ENCODE data around the gene POU2F3.
"Not testable (repeated sequence)": the region's sequence is repeated elsewhere in the genome, so short reads cannot be mapped to it uniquely, and the experiment has no call there.

Gene POU2F3

DNA sequence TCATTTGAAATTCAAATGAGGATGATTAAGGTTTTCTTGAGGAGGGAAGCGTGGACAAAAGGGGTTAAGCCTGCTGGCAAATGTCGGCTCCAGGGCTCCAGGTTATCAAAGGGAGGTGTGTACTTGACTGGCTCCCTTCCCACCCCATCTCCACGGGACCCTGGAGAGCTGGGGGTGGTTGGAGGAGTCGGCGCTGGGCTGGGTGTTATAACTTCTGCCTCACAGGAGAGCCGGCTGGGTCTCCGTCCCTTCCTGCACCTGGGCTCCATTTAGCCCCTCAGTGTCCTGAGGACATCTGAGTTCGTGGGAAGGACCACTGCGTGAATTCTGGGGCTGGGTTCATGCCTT lies 15.6 kb downstream of the POU2F3 start:
- ATAC-seq, result no peak

DNA sequence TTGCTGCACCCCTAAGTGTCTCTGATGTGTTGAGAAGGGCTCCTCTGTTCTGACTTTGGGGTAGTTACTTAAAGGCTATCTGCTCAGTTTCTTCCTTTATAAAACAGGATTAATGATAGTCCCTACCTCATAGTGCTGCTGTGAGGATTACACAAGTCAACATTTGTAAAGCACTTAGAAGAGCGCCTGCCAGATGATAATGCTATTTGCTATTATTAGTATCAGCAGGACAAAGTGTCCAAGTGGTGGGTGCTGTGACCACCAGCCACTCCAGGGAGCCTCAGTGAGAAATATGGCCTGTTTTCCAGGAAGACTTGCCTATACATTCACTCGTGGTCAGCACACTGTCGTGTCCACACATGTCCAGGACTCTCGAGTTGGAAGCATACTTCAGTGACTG lies 16.2 kb downstream of the POU2F3 start:
- no peak for ATAC-seq

DNA sequence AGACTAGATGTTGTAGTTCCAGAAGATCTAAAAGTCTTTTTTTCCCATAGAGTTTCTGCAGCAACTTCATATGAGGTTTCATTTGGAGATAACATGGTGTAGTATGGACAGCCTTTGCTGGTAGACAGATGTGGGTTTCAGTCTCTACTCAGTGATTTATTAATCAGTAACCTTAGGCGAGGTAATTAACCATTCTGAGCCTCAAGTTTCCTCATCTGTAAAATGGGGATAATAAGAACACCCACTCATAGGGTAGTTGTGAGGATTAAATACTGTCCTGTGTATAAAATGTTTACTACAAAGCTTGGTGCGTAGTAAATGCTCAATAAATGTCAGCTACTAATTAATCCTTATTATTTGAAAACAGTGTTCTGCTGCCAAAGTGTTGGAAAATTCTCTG lies 16.8 kb downstream of the POU2F3 start:
- ATAC-seq, result no peak

DNA sequence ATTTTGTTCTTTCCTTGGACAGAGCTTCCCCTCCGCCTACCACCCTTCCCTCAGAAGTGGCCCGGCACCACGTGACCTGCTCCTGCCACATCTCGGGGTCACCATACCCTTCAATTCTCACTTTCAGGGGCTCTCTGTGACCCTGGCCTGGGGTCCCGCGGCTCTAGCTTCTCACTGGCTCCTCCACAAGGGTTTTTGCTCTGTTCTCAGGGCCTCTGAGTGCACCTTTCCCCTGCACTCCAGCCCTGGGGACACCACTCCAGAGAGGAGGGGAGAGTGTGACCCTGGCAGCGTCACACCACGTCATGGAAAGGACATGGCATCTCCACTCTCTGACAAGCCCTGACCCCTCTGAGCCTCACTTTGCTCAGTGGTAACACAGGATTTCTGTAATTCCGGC lies 17.4 kb downstream of the POU2F3 start:
- no peak for ATAC-seq

DNA sequence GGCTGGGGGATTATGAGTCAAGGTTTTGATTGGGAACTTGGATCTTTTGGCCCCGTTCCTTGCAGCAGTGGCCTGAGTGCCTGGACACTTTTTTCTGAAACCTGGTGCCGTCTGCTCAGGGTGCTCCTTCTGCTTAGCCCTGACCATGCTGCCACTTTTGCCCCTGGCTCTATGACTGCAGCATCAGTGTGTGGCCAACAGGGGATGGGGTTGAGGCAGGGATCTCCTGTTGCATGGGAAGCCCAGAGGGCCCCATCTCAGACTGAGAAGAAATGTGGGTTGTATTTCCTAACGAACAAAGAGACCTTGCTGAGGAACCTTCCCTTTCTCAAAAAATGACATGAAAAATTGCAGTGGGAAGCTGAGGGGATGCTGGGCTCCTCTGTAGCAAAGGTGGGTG lies 18.7 kb downstream of the POU2F3 start:
- ATAC-seq, result no peak

DNA sequence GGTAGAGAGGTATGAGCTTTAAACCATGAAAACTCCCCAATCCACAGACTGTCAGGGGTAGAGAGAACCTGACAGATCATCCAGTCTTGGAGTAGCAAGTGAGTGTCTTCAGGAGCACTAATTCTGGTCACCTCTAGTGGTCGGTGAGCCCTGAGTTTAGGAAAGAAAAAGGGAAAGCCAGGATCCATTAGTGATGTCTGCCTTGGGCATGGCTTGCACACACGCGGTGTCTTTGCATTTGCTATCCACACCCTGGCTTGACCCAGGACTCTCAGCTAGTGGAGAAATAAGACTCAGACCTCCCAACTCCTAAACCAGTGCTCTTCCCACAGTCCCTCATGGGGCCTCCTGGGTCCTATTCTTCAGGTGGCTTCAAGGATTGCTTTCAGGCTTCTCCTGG lies 19.3 kb downstream of the POU2F3 start:
- no peak for ATAC-seq

DNA sequence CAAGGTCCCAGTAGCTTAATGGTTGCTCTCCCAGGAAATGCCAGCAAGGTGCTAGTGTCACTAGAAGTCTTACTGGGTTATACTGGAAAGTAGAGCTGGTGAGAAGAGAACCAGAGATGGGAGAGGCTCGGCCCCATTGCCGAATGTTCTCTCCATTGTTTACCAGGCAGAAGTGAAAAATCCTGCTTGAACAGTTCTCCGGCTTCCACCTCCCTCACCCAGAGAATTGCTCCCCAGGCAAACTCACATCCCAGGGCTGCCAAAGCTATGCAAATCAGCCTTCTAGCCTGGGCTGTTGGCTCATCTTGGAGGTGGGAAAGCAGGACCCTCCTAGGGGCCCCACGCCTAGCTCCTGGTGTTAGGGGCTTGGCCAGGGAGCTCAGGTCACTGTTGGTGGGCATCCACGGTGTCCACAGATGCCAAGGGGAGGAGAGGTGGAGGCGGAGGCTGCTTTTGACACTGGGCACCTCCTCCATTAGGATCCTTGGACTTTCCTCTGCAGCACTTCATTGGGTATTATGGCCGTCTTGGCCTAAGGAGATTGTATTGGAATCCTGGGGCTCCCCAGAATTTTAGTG lies 20.1 kb downstream of the POU2F3 start:
- no peak for ATAC-seq

DNA sequence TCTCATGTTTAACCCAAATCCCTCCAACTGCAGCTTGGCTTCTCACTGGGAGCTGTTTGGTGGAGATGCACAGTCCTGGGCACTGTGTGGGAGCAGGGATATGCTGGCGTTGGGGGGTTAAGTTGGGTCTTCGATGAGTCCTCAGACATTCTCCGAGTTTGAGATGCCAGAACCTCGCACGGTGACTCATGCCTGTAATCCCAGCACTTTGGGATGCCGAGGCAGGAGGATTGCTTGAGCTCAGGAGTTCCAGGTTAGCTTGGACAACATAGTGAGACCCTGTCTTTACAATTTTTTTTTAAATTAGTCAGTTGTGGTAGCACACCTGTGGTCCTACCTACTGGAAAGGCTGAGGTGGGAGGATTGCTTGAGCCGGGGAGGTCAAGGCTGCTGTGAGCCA lies 20.7 kb downstream of the POU2F3 start:
- no peak for ATAC-seq

DNA sequence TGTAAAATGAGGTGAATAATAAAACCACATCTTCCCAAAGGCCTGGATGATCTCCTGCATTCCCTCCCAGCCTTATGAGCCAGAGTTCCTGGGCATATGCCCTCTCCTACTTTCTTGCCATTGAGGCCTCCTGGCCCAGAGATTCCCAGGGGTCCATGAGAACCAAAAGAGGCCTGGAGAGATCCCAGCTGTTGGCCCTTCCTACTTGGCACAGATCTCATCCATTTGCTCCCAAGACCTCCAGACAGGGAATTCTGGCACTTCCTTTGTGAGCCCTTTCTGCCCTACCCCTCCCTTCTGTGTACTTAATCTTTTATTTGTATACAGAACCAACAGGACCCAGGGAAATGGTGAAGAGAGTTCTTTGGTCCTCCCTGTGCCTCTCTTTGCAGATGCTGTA lies 21.4 kb downstream of the POU2F3 start:
- no peak for ATAC-seq

DNA sequence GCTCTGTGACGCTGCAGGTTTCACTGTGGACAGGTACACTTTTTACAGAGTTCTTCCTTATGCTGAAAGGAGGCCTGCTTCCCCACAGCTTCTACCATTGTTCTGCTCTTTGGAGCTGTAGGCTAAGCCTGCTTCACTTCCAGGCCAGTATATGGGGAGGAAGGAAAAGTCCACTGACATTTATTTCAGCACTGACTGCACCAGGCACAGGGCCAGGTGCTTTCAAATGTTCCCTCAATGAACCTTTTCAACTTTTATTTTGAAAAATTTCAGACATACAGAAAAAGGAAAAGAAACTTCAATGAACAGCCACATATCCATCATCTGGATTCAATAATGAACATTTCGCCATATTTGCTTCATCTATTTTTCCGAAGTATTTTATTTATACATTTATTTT lies 22.0 kb downstream of the POU2F3 start:
- ATAC-seq, result no peak

DNA sequence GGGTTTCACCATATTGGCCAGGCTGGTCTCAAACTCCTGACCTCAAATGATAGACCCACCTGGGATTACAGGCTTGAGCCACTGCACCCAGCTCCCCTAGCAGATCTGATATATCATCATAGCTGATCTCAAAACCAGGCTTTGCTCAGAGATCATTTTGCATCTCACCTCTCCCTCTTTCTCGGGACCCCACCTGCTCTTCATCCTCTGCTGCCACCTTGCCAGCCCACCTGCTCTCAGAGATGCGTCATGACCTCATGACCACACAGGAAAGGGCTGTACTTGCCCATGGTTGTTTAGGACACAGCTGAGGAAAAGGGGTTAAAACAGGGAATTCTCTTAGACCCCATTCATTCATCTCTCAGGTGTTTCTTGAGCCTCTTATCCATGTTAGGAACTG lies 27.4 kb downstream of the POU2F3 start:
- ATAC-seq, result no peak

DNA sequence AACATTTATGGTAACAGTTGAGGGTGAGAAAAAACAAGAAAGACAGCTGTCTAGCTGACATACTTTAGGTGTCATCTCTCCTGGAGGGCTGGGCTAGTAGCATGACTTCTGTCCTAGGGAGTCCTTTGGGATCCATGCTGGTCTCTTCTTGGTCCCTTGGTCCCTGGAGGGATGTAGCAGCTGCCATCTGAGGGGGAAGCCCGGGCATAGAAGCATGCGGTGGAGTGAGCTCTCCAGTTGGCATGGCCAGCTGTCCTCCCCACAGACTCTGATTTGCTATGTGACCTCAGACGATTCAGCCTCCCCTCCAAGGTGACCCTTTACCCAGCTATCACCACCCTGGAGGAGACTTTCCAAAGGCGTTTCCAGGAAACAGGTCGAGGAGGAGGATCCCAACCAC lies 28.7 kb downstream of the POU2F3 start:
- no peak for ATAC-seq

DNA sequence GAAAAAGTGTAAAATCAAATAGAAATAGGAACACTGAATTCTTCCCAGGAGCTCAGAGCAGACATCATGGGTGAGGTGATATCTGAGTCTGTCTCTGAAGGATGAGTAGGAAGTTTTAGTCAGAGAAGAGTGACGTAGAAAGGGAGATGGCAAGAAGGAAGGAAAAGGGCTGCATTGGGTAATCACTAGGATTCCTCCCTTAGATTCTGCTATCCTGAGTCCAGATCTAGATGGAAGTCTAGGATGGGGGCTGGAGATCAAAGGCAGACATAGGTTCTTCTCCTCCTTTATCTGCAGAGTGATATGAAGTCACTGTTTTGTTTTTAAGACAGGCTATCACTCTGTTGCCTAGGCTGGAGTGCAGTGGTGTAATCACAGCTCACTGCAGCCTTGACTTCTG lies 30.4 kb downstream of the POU2F3 start:
- ATAC-seq, result no peak

DNA sequence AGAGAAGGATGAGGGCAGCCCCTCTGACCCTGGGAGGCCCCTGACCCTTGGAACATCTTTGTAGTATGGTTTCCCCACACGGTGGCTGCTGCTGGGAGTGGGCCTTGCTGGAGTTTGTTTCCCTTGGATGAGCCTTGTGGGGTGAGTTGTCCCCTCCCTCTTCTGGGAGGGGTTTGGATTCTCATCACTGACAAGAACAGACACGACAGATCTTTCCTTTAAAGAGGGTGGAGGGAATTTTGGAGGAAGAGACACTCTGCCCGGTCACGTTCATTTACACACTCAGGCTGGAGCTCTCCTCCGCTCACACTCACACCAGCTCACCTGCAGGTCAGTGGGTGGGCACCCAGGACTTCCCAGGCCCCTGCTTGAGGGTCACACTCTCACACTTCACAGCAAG lies 31.7 kb downstream of the POU2F3 start:
- no peak for ATAC-seq

DNA sequence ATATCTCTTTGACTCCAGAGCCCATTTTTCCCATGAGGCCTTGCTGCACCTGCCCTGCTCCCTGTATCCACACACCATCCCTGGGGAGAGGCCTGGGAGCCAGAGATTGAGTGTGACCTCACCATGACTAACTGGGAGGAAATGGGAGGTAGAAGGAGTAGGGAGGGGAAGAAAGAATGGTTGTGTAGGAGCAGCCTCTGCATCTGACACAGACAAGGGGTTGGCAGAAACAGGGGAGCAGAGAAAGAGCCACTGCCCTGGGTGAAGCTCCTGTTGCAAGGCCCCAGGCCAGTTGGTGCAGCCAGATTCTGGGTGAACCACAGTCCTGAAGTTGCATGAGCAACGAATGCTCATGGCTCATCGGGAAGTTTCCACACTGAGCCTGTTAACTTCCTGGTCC lies 32.4 kb downstream of the POU2F3 start:
- ATAC-seq, result no peak

DNA sequence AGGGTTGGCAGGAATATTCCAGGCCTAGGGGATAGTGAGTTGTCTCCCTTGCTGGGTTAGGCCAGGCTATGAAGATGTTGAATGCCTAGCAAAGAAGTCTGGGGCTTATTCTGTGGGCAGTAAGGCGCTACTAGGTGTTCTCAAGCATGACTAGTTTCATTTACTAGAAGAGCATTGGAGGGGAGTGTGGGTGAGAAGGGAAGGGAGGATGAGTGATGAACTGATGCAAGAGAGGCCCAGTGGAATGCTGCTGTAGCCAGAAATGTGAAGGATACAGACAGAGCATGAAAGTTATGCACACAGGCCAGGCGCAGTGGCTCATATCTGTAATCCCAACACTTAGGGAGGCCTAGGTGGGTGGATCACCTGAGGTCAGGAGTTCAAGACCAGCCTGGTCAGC lies 33.5 kb downstream of the POU2F3 start:
- no peak for ATAC-seq

DNA sequence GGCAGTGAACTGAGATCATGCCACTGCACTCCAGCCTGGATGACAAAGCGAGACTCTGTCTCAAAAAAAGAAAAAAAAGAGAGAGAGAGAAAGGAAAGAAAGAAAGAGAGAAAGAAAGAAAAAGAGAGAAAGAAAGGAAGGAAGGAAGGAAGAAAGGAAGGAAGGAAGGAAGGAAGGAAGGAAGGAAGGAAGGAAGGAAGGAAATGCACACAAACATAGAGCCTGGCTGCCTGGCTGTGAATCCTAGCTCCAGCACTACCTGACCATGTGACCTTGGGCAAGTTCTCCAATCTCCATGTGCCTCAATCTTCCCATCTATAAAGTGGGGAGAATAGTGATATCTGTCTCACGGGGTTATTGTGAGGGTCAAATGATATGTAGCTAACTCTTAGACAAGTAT lies 34.0 kb downstream of the POU2F3 start:
- not testable (repeated sequence) for ATAC-seq

DNA sequence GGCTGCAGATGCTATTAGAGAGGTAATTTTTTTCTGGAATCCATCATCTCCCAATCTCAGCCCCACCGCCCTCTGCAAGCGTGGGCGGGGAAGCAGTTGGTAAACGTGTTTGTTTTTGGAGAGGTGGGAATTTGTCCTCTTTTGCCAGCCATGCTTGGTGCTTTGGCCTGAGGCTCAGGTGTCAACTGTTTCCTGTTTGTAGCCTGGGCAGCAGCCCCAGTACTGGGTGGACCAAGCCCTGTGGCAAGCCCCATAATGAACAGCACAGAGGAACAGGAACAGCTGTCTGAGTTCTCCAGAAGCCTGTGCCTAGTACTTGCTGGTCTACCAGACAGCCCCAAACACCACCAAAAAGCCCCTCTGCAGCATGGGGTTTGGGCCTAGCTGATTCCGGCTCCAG lies 39.6 kb downstream of the POU2F3 start:
- ATAC-seq, result no peak

DNA sequence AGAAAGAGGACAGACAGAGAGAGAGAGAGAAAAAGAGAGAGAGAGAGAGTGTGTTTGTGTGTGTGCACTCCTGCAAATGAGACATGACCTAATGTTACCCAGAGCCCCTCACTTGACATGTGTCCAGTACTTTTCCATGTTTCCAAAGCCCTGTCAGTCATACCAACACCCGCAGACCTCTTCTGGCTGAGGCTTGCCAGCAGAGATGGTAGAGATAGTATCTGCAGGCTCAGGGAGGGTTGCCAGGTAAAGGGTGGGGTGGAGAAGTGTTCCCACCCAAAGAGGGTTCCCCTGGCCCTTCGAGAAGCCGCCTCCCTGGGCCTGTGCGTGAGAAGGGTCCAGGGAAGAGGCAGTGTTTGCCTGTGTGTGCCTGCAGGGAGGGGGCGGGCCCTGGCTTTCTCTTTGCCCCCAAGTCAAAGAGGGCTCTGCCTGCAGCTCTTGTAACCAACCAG lies 40.7 kb downstream of the POU2F3 start:
- ATAC-seq, result no peak

DNA sequence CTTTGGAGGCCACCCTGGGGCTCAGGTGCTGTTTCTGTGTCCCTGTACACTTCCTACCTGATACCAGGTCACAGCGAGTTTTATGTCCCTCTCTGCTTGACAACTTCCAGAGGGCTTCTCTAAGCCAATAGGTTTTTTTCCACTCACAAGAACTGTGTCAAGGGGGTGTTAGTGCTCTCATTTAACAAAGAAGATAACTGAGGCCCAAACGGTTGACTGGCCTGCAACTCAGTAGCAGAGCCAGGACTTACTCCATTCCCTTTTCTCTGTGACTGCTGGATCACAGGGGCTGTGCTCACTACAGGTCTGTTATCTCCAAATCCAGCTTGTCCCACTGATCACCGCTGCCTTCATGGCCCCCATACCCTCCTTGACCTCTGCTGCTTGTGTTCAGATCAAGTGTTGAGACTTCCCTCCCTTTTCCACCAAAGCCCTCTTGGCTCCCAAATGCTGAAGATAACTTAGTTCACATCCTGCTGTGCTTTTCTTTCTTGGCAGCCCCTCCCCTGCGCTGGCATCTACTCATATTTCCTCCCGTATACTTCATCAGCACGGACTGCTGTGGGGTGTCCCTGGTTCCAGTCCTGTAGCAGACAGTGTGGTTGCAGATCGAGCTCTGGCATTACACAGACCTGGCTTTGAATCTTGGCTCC lies 41.3 kb downstream of the POU2F3 start:
- no peak for ATAC-seq

DNA sequence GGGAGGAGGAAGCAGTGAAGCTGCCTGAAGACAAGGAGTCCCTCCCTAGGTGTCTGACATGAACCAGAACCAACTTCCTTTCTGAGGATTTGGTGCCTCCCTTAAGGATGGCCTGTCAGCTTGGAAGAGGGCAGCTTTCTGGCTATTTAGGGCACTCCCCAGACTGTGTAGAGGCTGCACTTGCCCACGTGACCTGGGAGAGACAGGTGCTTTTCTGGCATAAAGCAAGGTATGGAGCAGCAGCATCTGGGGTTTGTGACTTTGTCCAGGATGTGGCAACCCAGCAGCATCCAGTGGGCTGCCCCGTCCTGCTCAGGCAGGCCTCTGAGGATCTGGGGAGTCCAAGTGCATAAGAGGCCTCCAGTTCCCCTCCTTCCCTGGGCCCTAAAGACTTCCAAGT lies 43.2 kb downstream of the POU2F3 start:
- no peak for ATAC-seq

DNA sequence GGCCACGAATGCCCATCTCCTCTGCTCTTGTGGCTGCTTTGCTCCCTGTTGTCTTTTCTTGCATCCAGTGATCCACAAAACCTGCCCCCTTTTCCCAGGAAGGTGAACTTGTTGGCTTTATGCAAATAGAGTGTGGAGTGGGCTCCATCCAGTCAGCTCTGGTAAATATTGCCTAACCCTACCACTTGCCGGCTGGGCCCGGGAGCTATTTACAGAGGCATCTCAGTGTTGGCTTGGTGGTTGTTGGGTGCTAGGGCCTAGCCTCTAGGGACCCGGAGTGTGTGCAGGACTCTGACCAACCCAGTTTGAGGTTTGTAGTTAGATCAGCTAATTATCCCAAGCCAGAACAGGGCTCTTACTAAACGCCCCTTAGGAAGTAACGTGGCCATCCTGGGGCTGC lies 44.3 kb downstream of the POU2F3 start:
- ATAC-seq, result no peak

DNA sequence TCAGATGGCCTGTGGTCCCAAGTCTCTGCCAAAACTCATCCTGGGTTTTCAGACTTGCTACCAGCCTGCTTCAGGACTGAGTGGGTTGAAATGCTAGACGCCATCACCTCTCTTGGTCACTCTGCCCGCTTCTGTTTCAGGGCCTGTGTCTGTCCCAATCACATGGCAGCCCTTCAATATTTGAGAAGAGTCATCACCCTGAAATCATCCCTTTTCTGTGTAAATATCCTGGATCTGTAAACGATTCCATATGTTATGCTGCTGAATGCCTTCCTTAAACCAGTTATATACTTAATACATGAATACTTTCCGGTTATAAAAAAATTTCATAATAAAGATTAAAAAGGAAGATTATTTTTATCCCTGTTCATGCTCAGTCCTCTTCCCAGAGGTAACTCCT lies 45.3 kb downstream of the POU2F3 start:
- no peak for ATAC-seq

DNA sequence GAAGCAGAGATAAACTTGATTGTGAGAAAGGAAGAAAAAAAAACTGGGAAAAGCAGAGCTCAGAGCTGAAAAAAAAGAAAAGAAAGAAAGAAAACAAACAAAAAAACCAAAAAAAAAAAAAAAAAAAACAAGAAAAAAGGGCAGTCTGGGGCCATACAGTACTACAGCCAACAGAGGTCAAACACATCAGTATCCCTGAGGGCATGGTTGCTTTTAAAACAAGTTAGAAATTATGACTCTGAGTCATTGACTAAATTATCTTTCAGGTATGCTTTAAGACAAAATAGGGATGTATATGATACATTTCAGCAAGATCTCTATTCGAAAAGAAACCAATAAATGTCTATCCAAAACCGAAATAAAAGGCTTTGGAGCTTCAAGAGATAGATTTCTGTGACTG lies 48.1 kb downstream of the POU2F3 start:
- no peak for ATAC-seq

DNA sequence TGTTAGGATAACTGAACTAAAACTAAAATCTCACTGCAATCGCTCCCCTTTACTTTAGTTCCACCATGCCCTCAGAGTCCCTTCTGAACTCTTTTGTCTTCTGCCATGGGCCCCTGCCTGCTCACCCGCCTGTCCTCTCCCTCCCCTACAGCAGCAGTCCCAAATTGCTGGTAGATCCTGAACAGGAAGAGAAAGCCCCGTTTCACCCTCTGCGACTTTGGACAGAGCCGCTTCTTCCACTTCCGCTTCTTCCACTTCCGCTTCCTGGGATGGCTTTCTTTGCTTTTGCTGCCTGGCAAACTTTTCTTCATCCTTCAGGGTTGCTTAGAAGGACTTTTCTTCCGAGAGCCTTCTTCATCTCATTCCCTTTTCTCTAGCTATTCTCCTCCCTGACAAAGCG lies 49.5 kb downstream of the POU2F3 start:
- no peak for ATAC-seq
